ENCODE results near the gene TRPC4. TPM values are rescaled to one million over a fixed set of nuclear protein-coding genes. Genes with fewer than 3 reads are reported as not detected.
"Not testable (repeated sequence)": the region's sequence is repeated elsewhere in the genome, so short reads cannot be mapped to it uniquely, and the experiment has no call there.

The TRPC4 gene
- total RNA-seq, 1 donor from 2014 or later, result 3.0 TPM

DNA sequence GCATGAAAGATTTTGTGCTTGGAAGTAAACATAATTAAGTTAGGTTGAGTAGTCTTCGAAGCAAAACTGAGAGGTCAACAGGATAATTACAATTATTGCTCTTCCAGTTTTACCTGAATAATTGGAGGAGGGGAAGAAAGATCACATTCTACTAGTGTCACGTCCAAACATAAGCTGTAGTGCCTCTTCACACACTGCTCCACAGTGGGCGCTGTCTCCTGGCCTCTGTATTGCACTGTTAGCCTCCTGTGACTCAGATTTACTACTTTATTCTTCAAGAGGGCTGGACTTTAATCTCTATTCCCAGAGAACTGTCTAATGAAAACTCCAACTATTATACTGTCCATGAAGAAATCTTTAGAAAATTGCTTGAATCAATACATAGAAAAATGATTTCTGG lies 62.9 kb downstream of the TRPC4 start:
- peaks cover 7% of the 10 kb centered on the region for H3K4me1 Mint-ChIP-seq (ENCODE audit: low read depth)
- no peak overlapping the region for H3K27ac Mint-ChIP-seq (ENCODE audit: unreplicated experiment)
- TF ChIP-seq, protein P1, sequence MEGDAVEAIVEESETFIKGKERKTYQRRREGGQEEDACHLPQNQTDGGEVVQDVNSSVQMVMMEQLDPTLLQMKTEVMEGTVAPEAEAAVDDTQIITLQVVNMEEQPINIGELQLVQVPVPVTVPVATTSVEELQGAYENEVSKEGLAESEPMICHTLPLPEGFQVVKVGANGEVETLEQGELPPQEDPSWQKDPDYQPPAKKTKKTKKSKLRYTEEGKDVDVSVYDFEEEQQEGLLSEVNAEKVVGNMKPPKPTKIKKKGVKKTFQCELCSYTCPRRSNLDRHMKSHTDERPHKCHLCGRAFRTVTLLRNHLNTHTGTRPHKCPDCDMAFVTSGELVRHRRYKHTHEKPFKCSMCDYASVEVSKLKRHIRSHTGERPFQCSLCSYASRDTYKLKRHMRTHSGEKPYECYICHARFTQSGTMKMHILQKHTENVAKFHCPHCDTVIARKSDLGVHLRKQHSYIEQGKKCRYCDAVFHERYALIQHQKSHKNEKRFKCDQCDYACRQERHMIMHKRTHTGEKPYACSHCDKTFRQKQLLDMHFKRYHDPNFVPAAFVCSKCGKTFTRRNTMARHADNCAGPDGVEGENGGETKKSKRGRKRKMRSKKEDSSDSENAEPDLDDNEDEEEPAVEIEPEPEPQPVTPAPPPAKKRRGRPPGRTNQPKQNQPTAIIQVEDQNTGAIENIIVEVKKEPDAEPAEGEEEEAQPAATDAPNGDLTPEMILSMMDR (IDR thresholded peaks at IDR 0.05), result no peak
- no peaks in the 10 kb centered on the region for H3K36me3 Mint-ChIP-seq (ENCODE audit: low read depth)
- no peak overlapping the region for H3K4me3 Mint-ChIP-seq (ENCODE audit: unreplicated experiment)
- DNase-seq (ENCODE audit: low spot score), result no peak
- no peaks in the 10 kb centered on the region for H3K27me3 Mint-ChIP-seq (ENCODE audit: low read depth)
- H3K9me3 Mint-ChIP-seq (ENCODE audit: low read depth), result peaks cover 7% of the 10 kb centered on the region

GRCh38 chr13:37797631-37798030 lies 71.9 kb downstream of the TRPC4 start:
- H3K27ac Mint-ChIP-seq (ENCODE audit: unreplicated experiment), result no peak overlapping the region
- no peak overlapping the region for H3K4me3 Mint-ChIP-seq (ENCODE audit: unreplicated experiment)
- H3K36me3 Mint-ChIP-seq (ENCODE audit: low read depth), result no peaks in the 10 kb centered on the region
- TF ChIP-seq, protein P1 (IDR thresholded peaks at IDR 0.05), result no peak
- DNase-seq (ENCODE audit: low spot score), result no peak
- H3K9me3 Mint-ChIP-seq (ENCODE audit: low read depth), result no peaks in the 10 kb centered on the region
- H3K27me3 Mint-ChIP-seq (ENCODE audit: low read depth), result no peaks in the 10 kb centered on the region
- H3K4me1 Mint-ChIP-seq (ENCODE audit: low read depth), result peaks cover 13% of the 10 kb centered on the region

- H3K4me1 Mint-ChIP-seq (ENCODE audit: low read depth), result peaks cover 13% of the 10 kb centered on the region
- H3K27ac Mint-ChIP-seq (ENCODE audit: unreplicated experiment); H3K9me3 Mint-ChIP-seq (ENCODE audit: low read depth); H3K36me3 Mint-ChIP-seq (ENCODE audit: low read depth); DNase-seq (ENCODE audit: low spot score); H3K4me3 Mint-ChIP-seq (ENCODE audit: unreplicated experiment); H3K27me3 Mint-ChIP-seq (ENCODE audit: low read depth): not testable (repeated sequence)
Observed at GRCh38 chr13:37796795-37797194, 72.8 kb downstream of the TRPC4 start.

DNA sequence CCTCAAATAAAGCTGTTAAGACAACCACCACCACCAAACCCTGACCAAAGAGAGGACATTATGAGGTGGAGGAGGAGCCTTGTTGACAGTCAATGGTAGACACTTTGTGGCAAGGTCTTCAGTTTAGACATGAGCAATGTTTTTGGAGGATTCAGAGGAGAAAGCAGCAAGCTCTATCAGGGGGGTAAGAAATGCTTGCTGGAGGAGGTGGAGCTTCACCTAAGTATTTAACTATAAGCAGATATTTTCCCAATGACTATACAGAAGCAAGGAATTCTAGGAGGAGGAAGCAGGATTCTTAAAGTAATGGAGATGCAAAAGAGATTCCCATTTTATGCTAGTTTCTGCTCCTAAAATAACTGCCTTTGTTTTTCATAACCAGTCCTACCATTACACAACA lies 74.2 kb downstream of the TRPC4 start:
- H3K4me3 Mint-ChIP-seq (ENCODE audit: unreplicated experiment), result no peak overlapping the region
- DNase-seq (ENCODE audit: low spot score), result no peak
- peaks cover 16% of the 10 kb centered on the region for H3K4me1 Mint-ChIP-seq (ENCODE audit: low read depth)
- H3K27me3 Mint-ChIP-seq (ENCODE audit: low read depth), result no peaks in the 10 kb centered on the region
- no peaks in the 10 kb centered on the region for H3K9me3 Mint-ChIP-seq (ENCODE audit: low read depth)
- TF ChIP-seq, protein P1 (IDR thresholded peaks at IDR 0.05), result no peak
- peak overlapping the region; percentile 25 for H3K27ac Mint-ChIP-seq (ENCODE audit: unreplicated experiment)
- no peaks in the 10 kb centered on the region for H3K36me3 Mint-ChIP-seq (ENCODE audit: low read depth)

DNA sequence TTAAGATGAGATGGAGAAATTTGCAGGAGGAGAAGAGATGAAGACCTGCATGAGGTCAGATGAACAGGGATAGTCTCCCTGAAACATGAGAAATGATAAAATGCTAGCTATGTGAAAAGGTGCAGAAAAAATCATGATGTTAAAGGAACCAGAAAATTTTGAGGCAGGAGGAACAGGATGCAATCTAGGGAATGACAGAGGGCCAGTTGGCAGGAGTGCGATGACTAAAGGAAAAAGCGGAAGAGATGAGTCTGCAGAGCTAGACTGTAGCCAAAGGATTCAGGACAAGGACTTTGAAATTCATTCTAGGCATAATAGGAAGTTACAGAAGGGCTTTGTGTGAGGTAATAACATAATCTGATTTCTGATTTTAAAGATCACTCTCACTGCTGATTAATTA lies 77.9 kb downstream of the TRPC4 start:
- no peaks in the 10 kb centered on the region for H3K36me3 Mint-ChIP-seq (ENCODE audit: low read depth)
- H3K9me3 Mint-ChIP-seq (ENCODE audit: low read depth), result no peaks in the 10 kb centered on the region
- peaks cover 26% of the 10 kb centered on the region for H3K4me1 Mint-ChIP-seq (ENCODE audit: low read depth)
- H3K27ac Mint-ChIP-seq (ENCODE audit: unreplicated experiment), result no peak overlapping the region
- TF ChIP-seq, protein P1 (IDR thresholded peaks at IDR 0.05), result no peak
- no peak overlapping the region for H3K4me3 Mint-ChIP-seq (ENCODE audit: unreplicated experiment)
- no peak for DNase-seq (ENCODE audit: low spot score)
- H3K27me3 Mint-ChIP-seq (ENCODE audit: low read depth), result no peaks in the 10 kb centered on the region

DNA sequence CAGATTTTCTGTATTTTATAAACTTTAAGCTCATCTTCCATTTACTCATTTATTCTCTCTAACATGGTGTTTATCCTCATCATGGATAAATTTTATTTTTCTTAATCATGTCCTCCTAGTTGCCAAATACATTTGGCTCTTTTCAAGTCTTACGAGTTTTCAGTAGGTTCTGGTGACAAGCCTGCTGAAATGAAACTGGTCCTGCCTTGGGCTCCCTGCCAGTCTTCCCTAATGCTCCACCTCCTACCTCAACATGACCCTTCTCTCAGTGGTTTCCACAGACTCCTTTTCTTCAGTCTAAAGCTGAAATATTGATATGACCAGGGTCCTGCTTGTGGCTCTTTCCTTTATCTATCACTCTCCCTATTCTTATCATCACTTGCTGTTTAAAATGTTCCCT lies 81.2 kb downstream of the TRPC4 start:
- peaks cover 29% of the 10 kb centered on the region for H3K4me1 Mint-ChIP-seq (ENCODE audit: low read depth)
- no peaks in the 10 kb centered on the region for H3K27me3 Mint-ChIP-seq (ENCODE audit: low read depth)
- no peak overlapping the region for H3K27ac Mint-ChIP-seq (ENCODE audit: unreplicated experiment)
- H3K4me3 Mint-ChIP-seq (ENCODE audit: unreplicated experiment), result no peak overlapping the region
- no peaks in the 10 kb centered on the region for H3K36me3 Mint-ChIP-seq (ENCODE audit: low read depth)
- DNase-seq (ENCODE audit: low spot score), result no peak
- TF ChIP-seq, protein P1 (IDR thresholded peaks at IDR 0.05), result no peak
- H3K9me3 Mint-ChIP-seq (ENCODE audit: low read depth), result no peaks in the 10 kb centered on the region

Measured in chondrocyte (in vitro differentiated cells).